Fibroblast of mammary gland (primary cell): ENCODE data around the gene REN.

Experiments
- DNase-seq: peaks from one replicate; pipeline ENCODE4 v3.0.0-alpha.2; 2010; ENCODE audit warnings: low read depth
- H3K4me3 ChIP-seq: 2 replicates; pipeline ENCODE4 v1.5.1; 2011; ENCODE audit warnings: low read depth, mild to moderate bottlenecking, low read length, moderate library complexity; ENCODE audit not compliant: control insufficient read depth
- TF ChIP-seq, protein P1 (sequence below): conservative IDR thresholded peaks from 2 replicates; pipeline ENCODE4 v1.5.1; 2011; ENCODE audit warnings: low read depth, low read length, inconsistent platforms; ENCODE audit not compliant: control insufficient read depth, insufficient read depth

REN gene

DNA sequence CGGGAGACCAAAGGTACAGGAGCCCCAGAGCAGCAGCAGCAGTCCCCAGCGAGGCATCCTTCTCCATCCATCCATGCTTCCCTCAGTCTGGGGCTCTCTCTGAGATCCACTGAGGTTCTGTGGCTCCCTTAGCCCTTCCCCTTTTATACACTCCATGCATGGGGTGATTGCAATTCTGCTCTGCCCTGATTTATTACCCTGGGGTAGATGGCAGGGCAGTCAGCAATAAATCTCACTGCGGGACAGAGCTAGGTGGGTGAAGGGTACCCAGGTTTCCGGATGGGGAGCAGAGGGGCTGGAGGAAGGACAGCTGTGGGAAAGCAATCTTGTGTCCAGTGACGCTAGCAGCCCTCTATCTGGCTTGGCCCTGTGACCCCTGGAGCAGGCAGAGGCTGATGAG, at the start of gene REN:
Gene REN (minus strand): TSS at position 119 of the 400 bp plus-strand sequence. CDS start 44 bp downstream, at position 75.
- TF ChIP-seq, protein P1, sequence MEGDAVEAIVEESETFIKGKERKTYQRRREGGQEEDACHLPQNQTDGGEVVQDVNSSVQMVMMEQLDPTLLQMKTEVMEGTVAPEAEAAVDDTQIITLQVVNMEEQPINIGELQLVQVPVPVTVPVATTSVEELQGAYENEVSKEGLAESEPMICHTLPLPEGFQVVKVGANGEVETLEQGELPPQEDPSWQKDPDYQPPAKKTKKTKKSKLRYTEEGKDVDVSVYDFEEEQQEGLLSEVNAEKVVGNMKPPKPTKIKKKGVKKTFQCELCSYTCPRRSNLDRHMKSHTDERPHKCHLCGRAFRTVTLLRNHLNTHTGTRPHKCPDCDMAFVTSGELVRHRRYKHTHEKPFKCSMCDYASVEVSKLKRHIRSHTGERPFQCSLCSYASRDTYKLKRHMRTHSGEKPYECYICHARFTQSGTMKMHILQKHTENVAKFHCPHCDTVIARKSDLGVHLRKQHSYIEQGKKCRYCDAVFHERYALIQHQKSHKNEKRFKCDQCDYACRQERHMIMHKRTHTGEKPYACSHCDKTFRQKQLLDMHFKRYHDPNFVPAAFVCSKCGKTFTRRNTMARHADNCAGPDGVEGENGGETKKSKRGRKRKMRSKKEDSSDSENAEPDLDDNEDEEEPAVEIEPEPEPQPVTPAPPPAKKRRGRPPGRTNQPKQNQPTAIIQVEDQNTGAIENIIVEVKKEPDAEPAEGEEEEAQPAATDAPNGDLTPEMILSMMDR = no peak
- no peak within 1 kb of the TSS for H3K4me3 ChIP-seq
- no peak for DNase-seq

DNA sequence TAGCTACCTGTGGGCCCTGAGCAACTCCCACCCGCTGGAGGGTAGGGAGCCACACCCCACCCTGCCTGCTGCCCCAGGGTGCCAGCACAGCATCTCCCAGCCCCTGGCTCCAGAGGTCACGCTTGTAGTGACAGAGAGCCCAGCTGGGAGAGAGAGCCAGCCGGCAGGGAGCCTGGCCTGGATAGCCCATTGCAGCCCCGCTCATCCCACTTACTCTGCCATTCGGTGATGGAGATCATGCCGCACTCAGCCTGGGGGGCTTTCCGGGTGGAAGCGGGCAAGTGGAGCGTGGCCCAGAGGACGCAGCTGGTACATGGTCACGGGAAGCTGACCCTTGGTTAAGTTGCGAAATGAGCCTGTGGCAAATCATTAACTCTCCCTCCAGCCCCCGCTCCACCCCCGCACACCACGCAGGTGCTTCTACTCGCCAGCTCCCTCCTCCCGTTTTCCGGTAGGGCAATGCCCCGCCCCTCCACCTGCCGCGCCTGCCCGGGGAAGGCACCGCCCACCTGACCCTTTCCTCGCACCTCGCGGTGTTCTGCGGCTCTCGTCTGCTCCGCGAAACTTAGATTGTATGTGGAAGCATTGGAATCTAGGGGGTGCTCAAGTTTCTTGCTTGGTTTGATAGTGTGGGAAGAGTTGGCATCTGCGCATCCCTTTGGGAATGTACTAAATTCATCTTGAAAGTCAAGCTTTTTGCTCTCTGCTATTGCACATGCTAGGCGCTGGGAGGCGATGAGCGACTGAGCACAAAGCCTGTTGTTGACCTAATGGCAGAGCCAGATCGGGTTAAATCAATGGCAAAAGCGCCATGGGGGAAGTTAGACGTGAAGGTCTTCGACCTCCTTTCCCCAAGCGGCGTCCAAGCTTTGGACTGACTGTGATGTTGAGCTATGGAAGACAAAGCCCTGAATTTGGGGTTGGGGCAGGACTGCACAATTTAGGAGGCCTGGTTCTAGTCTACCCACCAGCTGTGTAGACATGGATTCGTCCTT, 47.8 kb upstream of the REN start, which contains the start of gene GOLT1A:
Gene GOLT1A (minus strand): TSS at position 321 of the 995 bp plus-strand sequence. CDS start 82 bp downstream, at position 239.
- no peak within 1 kb of the TSS for H3K4me3 ChIP-seq
- peak; percentile 84 for DNase-seq
- TF ChIP-seq, protein P1 = peak; percentile 92

GRCh38 chr1:204212715-204213114, 46.6 kb upstream of the REN start:
- H3K4me3 ChIP-seq = no peak overlapping the region
- TF ChIP-seq, protein P1 = no peak
- DNase-seq = no peak

- no peak for DNase-seq
- no peak overlapping the region for H3K4me3 ChIP-seq
- TF ChIP-seq, protein P1 = no peak
Observed at GRCh38 chr1:204211046-204211445, 44.9 kb upstream of the REN start.

DNA sequence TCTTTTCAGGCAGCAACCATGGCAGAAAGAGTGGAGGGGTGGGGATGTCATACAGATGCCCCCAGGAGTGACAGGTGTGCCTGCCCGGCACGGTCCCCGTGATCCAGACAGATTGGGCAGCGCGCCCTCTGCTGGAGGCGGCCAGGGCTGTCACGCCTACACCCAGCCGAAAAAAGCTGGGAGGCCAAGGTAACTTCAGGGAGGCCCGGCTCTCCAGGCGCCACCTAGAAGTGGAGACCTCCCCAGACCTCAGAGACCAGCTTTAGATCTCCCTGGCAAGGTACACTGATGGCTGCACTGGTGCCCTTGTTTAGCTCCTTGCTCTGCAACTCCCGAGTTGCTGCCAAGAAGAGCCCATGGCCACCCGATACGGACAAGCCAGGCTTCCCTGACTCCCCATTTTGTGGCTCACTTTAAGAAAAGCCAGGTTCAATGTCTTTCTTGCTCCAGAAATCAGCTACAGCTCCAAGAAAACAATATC, 41.0 kb upstream of the REN start:
- H3K4me3 ChIP-seq = no peak overlapping the region
- TF ChIP-seq, protein P1 = peak; percentile 86
- DNase-seq = peak; percentile 18

DNA sequence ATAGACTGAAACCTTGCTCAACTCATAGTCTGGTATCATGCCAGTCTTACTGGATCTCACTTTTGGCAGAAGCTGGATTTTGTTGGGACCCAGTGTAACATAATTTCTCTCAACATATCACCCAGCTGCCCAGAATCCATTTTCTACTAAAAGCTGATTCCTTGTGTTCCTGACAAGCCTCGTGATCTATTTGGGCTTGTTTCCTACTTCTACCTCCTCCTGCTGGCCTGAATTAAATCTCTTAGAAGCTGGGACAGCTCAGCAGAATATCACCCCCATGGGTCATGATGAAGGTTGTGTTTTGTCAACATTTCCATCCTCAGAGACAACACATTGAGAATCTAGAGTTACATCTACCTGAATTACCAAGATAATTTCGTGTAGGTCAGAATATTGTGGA, 40.0 kb upstream of the REN start:
- DNase-seq = peak; percentile 43

More for the DNA sequence above, 40.0 kb upstream of the REN start:
- H3K4me3 ChIP-seq = no peak overlapping the region
- TF ChIP-seq, protein P1 = peak; percentile 19
